Psoas muscle (tissue), 8 donors: ENCODE measurements around the gene NLGN1. TPM values are rescaled to one million over a fixed set of nuclear protein-coding genes. Genes with fewer than 3 reads are reported as not detected.

Source experiments
- ATAC-seq, 4 donors: fragments of 200-7000 bp; cut with Tn5 transposase; one replicate each; pipeline ENCODE4 v1.9.1; 2020; ENCODE audit warnings: moderate library complexity in 3 of 4, mild to moderate bottlenecking in 2 of 4
- DNase-seq, 2 donors: peaks; one replicate each; pipeline ENCODE4 v3.0.0-alpha.2; 2020
- H3K27ac ChIP-seq: fragments of 200-600 bp; one replicate; pipeline ENCODE4 v1.8.0; 2022
- H3K27me3 ChIP-seq, 3 donors: fragments of 200-600 bp in 1 of 3; one replicate each; pipeline versions ENCODE4 v1.6.1 to v1.8.0; 2013 to 2022; ENCODE audit warnings: low read length in 2 of 3, mild to moderate bottlenecking in 2 of 3, moderate library complexity in 1 of 3; ENCODE audit not compliant: insufficient read depth in 3 of 3
- H3K36me3 ChIP-seq, 2 donors: fragments of 200-600 bp in 1 of 2; one replicate each; pipeline versions ENCODE4 v1.6.1 to v1.8.0; 2013 to 2022; ENCODE audit warnings: low read depth in 1 of 2, mild to moderate bottlenecking in 1 of 2, moderate library complexity in 1 of 2; ENCODE audit not compliant: insufficient read depth in 1 of 2
- H3K4me1 ChIP-seq: fragments of 200-600 bp; one replicate; pipeline ENCODE4 v1.8.0; 2022
- H3K4me3 ChIP-seq: fragments of 200-600 bp; one replicate; pipeline ENCODE4 v1.8.0; 2022; ENCODE audit warnings: mild to moderate bottlenecking
- H3K9me3 ChIP-seq: fragments of 200-600 bp; one replicate; pipeline ENCODE4 v1.8.0; 2022
- CTCF ChIP-seq: fragments of 200-600 bp; IDR thresholded peaks from one replicate; pipeline ENCODE4 v1.8.0; 2022; ENCODE audit warnings: antibody characterized with exemption
- WGBS, 3 donors: extraction: QIAGEN DNeasy Blood & Tissue Kit; methylation state at CpG; one replicate each; pipeline versions ENCODE4 v1.1.6 to v1.1.7; 2013; 5-methylcytosine and 5-hydroxymethylcytosine counted together
- intact Hi-C, 2 donors: fragments of 100-400 bp; cut with DNase I; formaldehyde crosslinking; loops; one replicate each; pipeline versions ENCODE4 v1.11.0 to v1.14.2; 2022
- polyA plus RNA-seq, 3 donors: library from polyadenylated mRNA; stranded (reverse); fragments of 200-250 nt; gene quantifications; one replicate each; pipeline ENCODE4 v1.2.3, GENCODE V29; 2013
- total RNA-seq, 4 donors: library from RNA; stranded (reverse); fragmentation: NEBNext Ultra II Directional in 2 of 4; extraction: Animal tissue kit (Norgen Biotek cat#: 25700) in 2 of 4; gene quantifications; one replicate each; pipeline versions ENCODE4 v1.2.1 to v1.2.4, GENCODE V29; 2021 to 2023
- donor health status: healthy with polysubstance abuse.
- donor health status: DM: no; HTN: no; CAD: no; lungs with moderate emphysema.
- donor health status: Bipolar disorder and iron deficiency.
- donor health status: healthy.
- donor health status: DM: yes; HTN: yes; CAD: no.
- donor health status: DM: no; HTN: no; CAD: no.
- donor health status: DM: no; HTN: no; CAD: no.
- donor health status: DM: yes; HTN: yes; CAD: no.

Gene NLGN1
- total and polyA plus RNA-seq, 7 donors: 0.04 to 1.0 (median 0.54) TPM

- no peak for ATAC-seq
- Histone ChIP-seq H3K4me3 (no peak overlapping the region), H3K27ac (no peak overlapping the region), H3K4me1 (no peaks in the 10 kb centered on the region), H3K9me3 (no peaks in the 10 kb centered on the region), H3K27me3 (no peaks in the 10 kb centered on the region), H3K36me3 (no peaks in the 10 kb centered on the region)
- 79 to 87% (median 85%) methylated on average over 2 of the region's 2 CpGs for WGBS, 3 donors
- DNase-seq: no peak
- intact Hi-C loops: no loop called here
- TF ChIP-seq CTCF: no peak
Measured at GRCh38 chr3:174266476-174266875, 868.9 kb downstream of the NLGN1 start.

DNA sequence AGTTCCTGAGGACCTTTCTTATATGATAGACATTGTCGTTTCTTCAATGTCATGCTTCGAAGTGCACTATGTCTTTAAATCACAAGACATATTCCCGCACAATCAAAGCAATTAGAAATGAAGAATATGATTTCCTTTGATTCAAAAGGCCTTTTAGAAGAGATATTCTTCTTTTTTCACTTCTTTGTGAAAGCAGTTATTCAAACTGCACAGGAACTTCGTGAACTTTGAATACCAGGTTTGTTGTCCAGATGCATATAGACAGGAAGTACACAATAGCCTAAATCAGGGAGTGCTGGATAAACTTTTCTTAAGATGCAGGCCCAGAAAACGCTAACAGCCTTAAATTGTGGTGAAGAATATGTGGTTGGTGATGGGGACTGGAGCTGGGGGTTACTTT is 870.5 kb downstream of the NLGN1 start:
- Histone ChIP-seq H3K27ac (no peak overlapping the region), H3K4me1 (no peaks in the 10 kb centered on the region), H3K9me3 (no peaks in the 10 kb centered on the region), H3K36me3 (no peaks in the 10 kb centered on the region), H3K4me3 (no peak overlapping the region), H3K27me3 (no peaks in the 10 kb centered on the region)
- ATAC-seq: no peak
- no peak for TF ChIP-seq CTCF
- no peak for DNase-seq
- intact Hi-C loops: no loop called here
- WGBS, 3 donors: 79 to 83% (median 82%) methylated on average over 5 of the region's 5 CpGs

DNA sequence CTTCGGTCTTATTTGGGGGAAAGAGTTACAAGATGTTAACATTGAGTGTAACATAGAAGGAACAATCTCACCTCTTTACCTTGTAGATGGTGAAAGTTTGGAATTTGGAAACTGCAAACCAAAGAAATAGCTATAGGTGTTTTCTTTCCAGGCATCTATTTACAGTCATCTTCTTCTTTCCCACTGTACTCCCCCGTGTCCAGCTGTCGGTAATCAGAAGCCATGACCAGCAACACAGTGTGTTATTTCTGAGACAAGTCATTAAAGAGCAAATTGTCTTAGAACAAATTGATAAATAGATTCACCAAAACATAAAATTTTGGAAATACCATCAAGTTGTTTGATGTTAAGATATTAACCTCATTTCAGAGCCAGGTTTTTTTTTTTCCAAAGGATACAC is 871.0 kb downstream of the NLGN1 start:
- H3K27ac ChIP-seq: no peak overlapping the region
- no peak for TF ChIP-seq CTCF
- no peaks in the 10 kb centered on the region for H3K27me3 ChIP-seq
- no peaks in the 10 kb centered on the region for H3K9me3 ChIP-seq
- intact Hi-C loops: no loop called here
- H3K36me3 ChIP-seq: no peaks in the 10 kb centered on the region
- no peaks in the 10 kb centered on the region for H3K4me1 ChIP-seq
- ATAC-seq (no peak), DNase-seq (no peak)
- H3K4me3 ChIP-seq: no peak overlapping the region
- 51 to 56% (median 53%) methylated on average over 3 of the region's 3 CpGs for WGBS, 3 donors

GRCh38 chr3:174270841-174271240 is 873.3 kb downstream of the NLGN1 start:
- Histone ChIP-seq H3K27ac (no peak overlapping the region), H3K4me1 (no peaks in the 10 kb centered on the region), H3K27me3 (no peaks in the 10 kb centered on the region), H3K36me3 (no peaks in the 10 kb centered on the region), H3K9me3 (no peaks in the 10 kb centered on the region), H3K4me3 (no peak overlapping the region)
- intact Hi-C loops: no loop called here
- no peak for TF ChIP-seq CTCF
- DNase-seq (no peak), ATAC-seq (no peak)
- WGBS, 3 donors: 79 to 83% (median 82%) methylated on average over 2 of the region's 2 CpGs

GRCh38 chr3:174275336-174275735 is 877.8 kb downstream of the NLGN1 start:
- Histone ChIP-seq H3K27ac (no peak overlapping the region), H3K9me3 (no peaks in the 10 kb centered on the region), H3K4me1 (no peaks in the 10 kb centered on the region), H3K27me3 (no peaks in the 10 kb centered on the region), H3K36me3 (no peaks in the 10 kb centered on the region), H3K4me3 (no peak overlapping the region)
- WGBS, 3 donors: 89 to 91% (median 91%) methylated on average over 2 of the region's 2 CpGs
- intact Hi-C loops: no loop called here
- DNase-seq (no peak), ATAC-seq (no peak)
- TF ChIP-seq CTCF: no peak
